PC-3 (cell line): ENCODE results near the gene DCLK3.

Experiments used
- CTCF ChIP-seq: fragments of 300-600 bp; sonication (generic); conservative IDR thresholded peaks from 2 replicates; pipeline ENCODE4 v1.5.1; 2017; ENCODE audit warnings: antibody characterized with exemption, low read depth, mild to moderate bottlenecking, low read length
- EZH2 ChIP-seq: fragments of 300-600 bp; sonication (generic); IDR thresholded peaks from one replicate; pipeline ENCODE4 v1.6.1; 2017; ENCODE audit warnings: antibody characterized with exemption, mild to moderate bottlenecking, low read length; ENCODE audit not compliant: unreplicated experiment
- EZH2phosphoT487 ChIP-seq: fragments of 300-600 bp; sonication (generic); IDR thresholded peaks from 2 replicates; pipeline ENCODE4 v1.6.1; 2018; ENCODE audit warnings: mild to moderate bottlenecking, antibody characterized with exemption, low read length, borderline replicate concordance

DNA sequence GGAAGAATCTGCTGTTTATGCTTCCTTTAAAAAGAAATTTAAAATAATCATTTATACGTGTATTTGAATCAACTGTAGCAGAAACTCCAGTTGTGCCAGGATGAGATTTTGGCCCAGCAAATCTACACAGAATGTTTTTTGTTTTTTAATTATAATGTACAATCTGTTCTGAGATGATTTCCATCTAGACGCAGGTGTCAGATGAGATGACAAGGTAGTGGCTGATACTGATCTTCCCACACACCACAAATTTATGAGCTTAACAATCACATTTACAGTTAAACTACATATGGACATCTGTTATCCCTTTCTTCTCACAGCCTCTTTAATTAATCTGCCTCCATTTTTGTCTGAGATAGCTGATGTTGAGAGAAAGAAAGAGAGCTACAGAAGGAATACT lies 23.6 kb downstream of the DCLK3 start:
- TF ChIP-seq CTCF: no peak
- TF ChIP-seq EZH2: no peak
- no peak for TF ChIP-seq EZH2phosphoT487
